Eye (tissue), 1 donor: ENCODE results near the gene CAMTA1.
A peak's percentile ranks its signal among the peaks of the same experiment; 100 is the strongest.
"Not testable (repeated sequence)": the region's sequence is repeated elsewhere in the genome, so short reads cannot be mapped to it uniquely, and the experiment has no call there.

ENCODE experiments used
- DNase-seq: peaks from one replicate; pipeline ENCODE4 v3.0.0-alpha.2; 2015

CAMTA1 gene

GRCh38 chr1:7298749-7299151 lies 513.5 kb downstream of the CAMTA1 start:
- DNase-seq: no peak

GRCh38 chr1:7299329-7299799 lies 514.1 kb downstream of the CAMTA1 start:
- DNase-seq: peak; percentile 87

- DNase-seq: peak; percentile 45
These were observed 514.7 kb downstream of the CAMTA1 start for GRCh38 chr1:7299994-7300393.

- DNase-seq: peak; percentile 88
These were observed 515.8 kb downstream of the CAMTA1 start for GRCh38 chr1:7300893-7301663.

GRCh38 chr1:7301664-7301981 lies 516.4 kb downstream of the CAMTA1 start:
- peak; percentile 59 for DNase-seq

GRCh38 chr1:7302126-7302525 lies 516.9 kb downstream of the CAMTA1 start:
- no peak for DNase-seq

- DNase-seq: no peak
These were observed 517.6 kb downstream of the CAMTA1 start for GRCh38 chr1:7302873-7303272.

- no peak for DNase-seq
These were observed 518.5 kb downstream of the CAMTA1 start for GRCh38 chr1:7303554-7304317.

- DNase-seq: no peak
These were observed 527.9 kb downstream of the CAMTA1 start for GRCh38 chr1:7313081-7313546.

GRCh38 chr1:7313826-7314225 lies 528.6 kb downstream of the CAMTA1 start:
- DNase-seq: no peak

- no peak for DNase-seq
These were observed 530.1 kb downstream of the CAMTA1 start for GRCh38 chr1:7315316-7315715.

GRCh38 chr1:7315946-7316345 lies 530.7 kb downstream of the CAMTA1 start:
- no peak for DNase-seq

- DNase-seq: no peak
These were observed 532.6 kb downstream of the CAMTA1 start for GRCh38 chr1:7317888-7318287.

GRCh38 chr1:7319196-7319595 lies 533.9 kb downstream of the CAMTA1 start:
- DNase-seq: no peak

- DNase-seq: no peak
These were observed 535.4 kb downstream of the CAMTA1 start for GRCh38 chr1:7320661-7321060.

- DNase-seq: no peak
These were observed 537.1 kb downstream of the CAMTA1 start for GRCh38 chr1:7322283-7322785.

GRCh38 chr1:7322912-7323311 lies 537.7 kb downstream of the CAMTA1 start:
- no peak for DNase-seq

- no peak for DNase-seq
These were observed 540.0 kb downstream of the CAMTA1 start for GRCh38 chr1:7325254-7325653.

GRCh38 chr1:7326366-7326765 lies 541.1 kb downstream of the CAMTA1 start:
- no peak for DNase-seq

GRCh38 chr1:7327849-7328248 lies 542.6 kb downstream of the CAMTA1 start:
- no peak for DNase-seq

- no peak for DNase-seq
These were observed 544.8 kb downstream of the CAMTA1 start for GRCh38 chr1:7329868-7330615.

- not testable (repeated sequence) for DNase-seq
These were observed 545.5 kb downstream of the CAMTA1 start for GRCh38 chr1:7330726-7331125.

- peak; percentile 36 for DNase-seq
These were observed 546.8 kb downstream of the CAMTA1 start for GRCh38 chr1:7331926-7332535.
